ENCODE results near the gene RTTN.

RTTN gene

GRCh38 chr18:70069965-70070364 lies 135.5 kb downstream of the RTTN start:
- DNase-seq, result no peak

GRCh38 chr18:70069382-70069781 lies 136.1 kb downstream of the RTTN start:
- no peak for DNase-seq

- no peak for DNase-seq
Measured at GRCh38 chr18:70068981-70069380, 136.5 kb downstream of the RTTN start.

- DNase-seq, result no peak
Measured at GRCh38 chr18:70059684-70060083, 145.8 kb downstream of the RTTN start.

GRCh38 chr18:70058916-70059315 lies 146.6 kb downstream of the RTTN start:
- no peak for DNase-seq

- DNase-seq, result peak; percentile 72
Measured at GRCh38 chr18:70047931-70048603, 157.4 kb downstream of the RTTN start.

GRCh38 chr18:70046796-70047195 lies 158.7 kb downstream of the RTTN start:
- DNase-seq, result no peak

GRCh38 chr18:70046207-70046606 lies 159.3 kb downstream of the RTTN start:
- DNase-seq, result no peak

GRCh38 chr18:70044632-70045031 lies 160.9 kb downstream of the RTTN start:
- DNase-seq, result peak; percentile 99

- DNase-seq, result no peak
Measured at GRCh38 chr18:70041459-70042050, 163.9 kb downstream of the RTTN start.

- DNase-seq, result no peak
Measured at GRCh38 chr18:70039186-70039585, 166.3 kb downstream of the RTTN start.

- DNase-seq, result no peak
Measured at GRCh38 chr18:70037431-70038061, 167.9 kb downstream of the RTTN start.

GRCh38 chr18:70036771-70037347 lies 168.6 kb downstream of the RTTN start:
- no peak for DNase-seq

- no peak for DNase-seq
Measured at GRCh38 chr18:70036168-70036567, 169.3 kb downstream of the RTTN start.

- DNase-seq, result no peak
Measured at GRCh38 chr18:70031221-70031620, 174.3 kb downstream of the RTTN start.

- DNase-seq, result no peak
Measured at GRCh38 chr18:70030728-70031127, 174.8 kb downstream of the RTTN start.

- no peak for DNase-seq
Measured at GRCh38 chr18:70029163-70029562, 176.3 kb downstream of the RTTN start.

- DNase-seq, result no peak
Measured at GRCh38 chr18:70028734-70029133, 176.8 kb downstream of the RTTN start.

- DNase-seq, result no peak
Measured at GRCh38 chr18:70028084-70028483, 177.4 kb downstream of the RTTN start.

GRCh38 chr18:70025580-70025979 lies 179.9 kb downstream of the RTTN start:
- DNase-seq, result no peak

GRCh38 chr18:70024829-70025228 lies 180.7 kb downstream of the RTTN start:
- DNase-seq, result no peak

GRCh38 chr18:70024093-70024492 lies 181.4 kb downstream of the RTTN start:
- DNase-seq, result no peak

GRCh38 chr18:70022636-70023035 lies 182.9 kb downstream of the RTTN start:
- no peak for DNase-seq

GRCh38 chr18:70021498-70021897 lies 184.0 kb downstream of the RTTN start:
- no peak for DNase-seq
